GM12873 (cell line): ENCODE measurements around the gene GRID1.

Experiments used
- TF ChIP-seq, protein P1 (sequence below): IDR thresholded peaks from 2 replicates; pipeline ENCODE4 v1.5.1; 2012; ENCODE audit warnings: low read depth, mild to moderate bottlenecking, moderate library complexity, low read length, control low read depth; ENCODE audit not compliant: insufficient read depth; ENCODE audit errors: missing control alignments

GRID1 gene

GRCh38 chr10:86046845-86047460 lies 319.6 kb downstream of the GRID1 start:
- TF ChIP-seq, protein P1, sequence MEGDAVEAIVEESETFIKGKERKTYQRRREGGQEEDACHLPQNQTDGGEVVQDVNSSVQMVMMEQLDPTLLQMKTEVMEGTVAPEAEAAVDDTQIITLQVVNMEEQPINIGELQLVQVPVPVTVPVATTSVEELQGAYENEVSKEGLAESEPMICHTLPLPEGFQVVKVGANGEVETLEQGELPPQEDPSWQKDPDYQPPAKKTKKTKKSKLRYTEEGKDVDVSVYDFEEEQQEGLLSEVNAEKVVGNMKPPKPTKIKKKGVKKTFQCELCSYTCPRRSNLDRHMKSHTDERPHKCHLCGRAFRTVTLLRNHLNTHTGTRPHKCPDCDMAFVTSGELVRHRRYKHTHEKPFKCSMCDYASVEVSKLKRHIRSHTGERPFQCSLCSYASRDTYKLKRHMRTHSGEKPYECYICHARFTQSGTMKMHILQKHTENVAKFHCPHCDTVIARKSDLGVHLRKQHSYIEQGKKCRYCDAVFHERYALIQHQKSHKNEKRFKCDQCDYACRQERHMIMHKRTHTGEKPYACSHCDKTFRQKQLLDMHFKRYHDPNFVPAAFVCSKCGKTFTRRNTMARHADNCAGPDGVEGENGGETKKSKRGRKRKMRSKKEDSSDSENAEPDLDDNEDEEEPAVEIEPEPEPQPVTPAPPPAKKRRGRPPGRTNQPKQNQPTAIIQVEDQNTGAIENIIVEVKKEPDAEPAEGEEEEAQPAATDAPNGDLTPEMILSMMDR = no peak

DNA sequence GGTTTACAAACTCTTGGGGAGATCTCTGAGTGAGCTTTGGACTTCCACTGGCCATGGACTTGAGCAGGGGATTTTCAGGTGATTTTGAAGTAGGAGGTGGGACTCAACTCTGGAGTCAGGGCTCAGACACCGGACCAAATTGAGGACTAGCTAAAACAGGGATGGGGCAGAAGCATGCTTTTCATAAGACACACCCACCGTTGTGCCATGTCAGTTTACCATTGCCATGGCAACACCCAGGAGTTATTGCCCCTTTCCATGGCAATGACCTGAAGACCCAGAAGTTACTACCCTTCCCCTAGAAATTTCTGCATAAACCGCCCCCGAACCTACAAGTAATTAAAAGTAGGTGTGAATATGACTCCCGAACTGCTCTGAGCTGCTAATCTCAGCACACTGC lies 320.7 kb downstream of the GRID1 start:
- TF ChIP-seq, protein P1 = no peak

DNA sequence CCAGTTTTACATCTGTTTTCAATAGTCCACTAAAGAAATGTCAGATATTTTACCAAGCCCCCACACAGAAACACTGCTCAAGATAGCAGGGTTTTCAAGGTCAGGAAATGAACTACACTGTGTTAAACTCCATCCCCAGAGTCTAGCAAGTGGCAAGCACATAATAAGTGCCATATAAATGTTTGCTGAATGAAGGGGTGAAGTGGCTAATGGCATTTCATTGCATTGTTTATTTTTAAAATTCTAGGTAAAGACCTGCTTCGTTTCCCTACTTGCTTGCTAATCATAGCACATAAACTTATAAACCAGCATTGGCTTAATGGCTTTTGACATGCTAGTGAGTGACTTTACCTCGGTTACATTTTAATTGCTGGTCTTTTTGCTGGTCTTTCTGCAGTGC lies 322.6 kb downstream of the GRID1 start:
- TF ChIP-seq, protein P1 = no peak

GRCh38 chr10:86043236-86043635 lies 323.4 kb downstream of the GRID1 start:
- TF ChIP-seq, protein P1 = no peak

DNA sequence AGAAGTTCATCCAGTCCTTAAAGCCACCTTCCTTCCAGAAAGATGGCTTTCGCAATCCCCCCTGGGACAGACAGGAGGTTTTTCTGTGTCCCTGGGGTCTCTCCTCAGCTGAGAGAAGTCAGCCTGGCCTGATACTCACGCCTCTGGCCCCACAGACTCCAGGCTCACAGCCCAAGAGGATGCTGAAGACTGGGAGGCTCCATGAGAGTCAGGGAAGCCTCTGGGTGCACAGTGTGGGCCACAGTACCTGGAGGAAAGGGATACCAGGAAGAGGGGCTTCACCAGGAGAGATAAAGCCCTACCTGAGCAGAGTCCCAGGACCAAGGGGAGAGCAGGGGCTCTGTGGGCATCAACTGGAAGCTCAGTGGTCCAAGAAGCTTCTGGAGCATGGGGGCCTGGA lies 324.4 kb downstream of the GRID1 start:
- TF ChIP-seq, protein P1 = no peak

DNA sequence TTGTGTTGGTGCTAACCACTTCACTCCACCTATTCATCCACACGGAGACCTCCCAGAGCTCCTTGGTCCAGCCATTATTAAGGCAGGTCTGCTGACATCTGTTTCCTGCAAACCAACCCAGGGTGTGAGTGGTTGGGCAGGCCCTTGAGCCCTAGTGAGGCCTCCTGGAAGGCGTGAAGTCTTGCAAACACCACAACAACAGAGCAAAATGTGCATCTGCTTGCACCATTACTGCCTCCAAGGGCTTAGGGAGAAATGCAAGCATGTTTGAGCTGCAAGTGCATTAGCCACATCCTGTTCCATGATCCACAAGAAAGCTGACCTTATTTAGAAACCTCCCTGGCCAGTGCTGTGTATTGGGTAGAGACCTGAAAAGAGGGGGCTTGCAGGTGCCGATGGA lies 325.5 kb downstream of the GRID1 start:
- TF ChIP-seq, protein P1 = no peak

GRCh38 chr10:86038371-86038770 lies 328.2 kb downstream of the GRID1 start:
- TF ChIP-seq, protein P1 = no peak

DNA sequence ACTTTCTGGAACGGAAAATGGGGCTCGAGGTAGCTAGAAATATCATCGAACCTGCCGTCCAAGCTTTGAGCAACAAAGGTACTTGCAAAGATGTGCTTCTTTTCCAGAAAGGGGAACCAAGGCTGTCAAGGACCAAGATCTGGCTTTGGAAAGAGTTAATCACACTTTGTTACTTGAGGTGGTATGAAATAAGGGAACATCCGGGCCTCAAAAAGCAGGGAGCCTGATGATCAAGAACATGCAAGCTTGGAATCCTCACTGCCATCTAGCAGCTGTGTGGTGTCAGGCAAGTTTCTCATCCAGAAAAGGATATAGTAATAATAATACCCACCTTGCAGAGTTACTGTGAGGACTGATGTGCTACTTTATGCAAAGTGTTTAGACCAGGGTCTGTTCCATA lies 329.5 kb downstream of the GRID1 start:
- TF ChIP-seq, protein P1 = no peak
